ENCODE results near the gene GPC6. TPM values are rescaled to one million over a fixed set of nuclear protein-coding genes. Genes with fewer than 3 reads are reported as not detected.

Gene GPC6
- total RNA-seq, 2 donors from 2014 or later = 35.9 to 61.9 TPM

DNA sequence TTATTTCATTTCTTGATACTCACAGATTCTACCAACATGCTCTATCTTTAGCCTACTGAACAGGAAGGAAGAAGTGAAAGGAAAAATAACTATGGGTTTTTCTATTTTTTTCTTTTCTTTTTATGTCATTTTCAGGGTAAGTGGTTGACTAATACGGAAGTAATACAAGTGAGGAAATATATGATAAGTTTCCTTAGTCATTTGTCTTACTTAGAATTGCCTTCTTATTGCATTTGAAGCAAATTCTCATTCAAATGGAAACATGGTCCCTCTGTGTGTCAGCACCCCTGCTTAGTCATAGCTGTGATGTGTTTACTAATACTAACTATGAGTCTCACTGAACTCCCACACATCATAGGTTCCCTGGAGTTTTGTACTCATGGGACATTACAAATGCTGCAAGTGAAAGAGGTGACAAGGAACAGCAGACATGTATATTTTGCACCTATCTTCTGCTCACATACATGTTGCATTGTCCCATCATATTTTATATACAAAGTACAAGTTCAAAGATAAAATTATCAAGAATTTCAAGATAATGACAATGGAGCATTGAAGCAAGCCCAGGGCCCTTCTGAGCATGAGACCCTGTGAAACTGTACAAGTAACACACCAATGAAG, 1192.8 kb downstream of the GPC6 start:
- intact Hi-C loops (cut with DNase I) = no loop called here

DNA sequence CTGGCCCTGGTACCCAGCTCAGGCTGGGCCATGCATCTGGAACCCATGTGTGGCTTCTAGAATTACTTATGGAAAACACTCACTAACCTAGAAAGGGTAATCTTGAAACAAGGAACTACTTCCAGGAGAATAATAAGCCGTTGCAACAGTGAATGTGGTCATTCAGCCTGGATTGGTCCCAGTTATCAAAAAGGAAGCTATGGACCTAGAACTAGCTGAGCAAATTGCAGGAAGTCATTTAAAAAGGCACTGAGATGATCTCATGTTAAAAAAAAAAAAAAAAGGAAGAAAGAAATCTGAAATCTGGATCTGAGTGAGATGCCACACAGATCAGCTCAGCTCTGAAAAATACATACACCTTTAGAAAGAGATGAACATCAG, 1193.3 kb downstream of the GPC6 start:
- intact Hi-C loops (cut with DNase I) = no loop called here
- DNase-seq (ENCODE audit: low spot score) = no peak

More for the DNA sequence above, 1192.8 kb downstream of the GPC6 start:
- no peak for DNase-seq (ENCODE audit: low spot score)

- no peak for DNase-seq (ENCODE audit: low spot score)
- intact Hi-C loops (cut with DNase I) = no loop called here
Observed at GRCh38 chr13:94427313-94427953, 1200.8 kb downstream of the GPC6 start.

DNA sequence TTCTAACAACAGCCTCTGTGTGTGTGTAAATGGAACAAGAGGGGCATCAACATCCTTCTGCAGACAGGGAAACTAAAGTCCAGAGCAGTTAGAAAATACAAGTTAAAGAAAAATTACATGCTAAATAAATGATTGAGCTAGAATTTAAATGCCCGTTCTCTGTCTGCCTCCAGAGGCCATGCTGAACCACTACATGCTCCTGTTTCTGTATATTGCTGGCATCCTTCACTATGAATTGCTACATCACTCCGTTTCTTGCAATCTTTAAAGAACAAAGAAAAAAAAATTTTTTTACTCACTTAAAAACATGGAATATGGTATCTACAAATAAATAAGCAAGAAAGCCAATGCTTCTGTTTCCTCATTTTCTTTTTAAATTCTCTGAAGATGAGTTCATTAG, 1205.0 kb downstream of the GPC6 start:
- DNase-seq (ENCODE audit: low spot score) = no peak
- intact Hi-C loops (cut with DNase I) = loop anchor here in 1 of 2 donors (5.0 kb wide), 1 partner anchor 186 kb away; no protein-coding TSS in a partner anchor

GRCh38 chr13:94431987-94432386, 1205.4 kb downstream of the GPC6 start:
- intact Hi-C loops (cut with DNase I) = loop anchor here in 1 of 2 donors (5.0 kb wide), 1 partner anchor 185 kb away; no protein-coding TSS in a partner anchor

DNA sequence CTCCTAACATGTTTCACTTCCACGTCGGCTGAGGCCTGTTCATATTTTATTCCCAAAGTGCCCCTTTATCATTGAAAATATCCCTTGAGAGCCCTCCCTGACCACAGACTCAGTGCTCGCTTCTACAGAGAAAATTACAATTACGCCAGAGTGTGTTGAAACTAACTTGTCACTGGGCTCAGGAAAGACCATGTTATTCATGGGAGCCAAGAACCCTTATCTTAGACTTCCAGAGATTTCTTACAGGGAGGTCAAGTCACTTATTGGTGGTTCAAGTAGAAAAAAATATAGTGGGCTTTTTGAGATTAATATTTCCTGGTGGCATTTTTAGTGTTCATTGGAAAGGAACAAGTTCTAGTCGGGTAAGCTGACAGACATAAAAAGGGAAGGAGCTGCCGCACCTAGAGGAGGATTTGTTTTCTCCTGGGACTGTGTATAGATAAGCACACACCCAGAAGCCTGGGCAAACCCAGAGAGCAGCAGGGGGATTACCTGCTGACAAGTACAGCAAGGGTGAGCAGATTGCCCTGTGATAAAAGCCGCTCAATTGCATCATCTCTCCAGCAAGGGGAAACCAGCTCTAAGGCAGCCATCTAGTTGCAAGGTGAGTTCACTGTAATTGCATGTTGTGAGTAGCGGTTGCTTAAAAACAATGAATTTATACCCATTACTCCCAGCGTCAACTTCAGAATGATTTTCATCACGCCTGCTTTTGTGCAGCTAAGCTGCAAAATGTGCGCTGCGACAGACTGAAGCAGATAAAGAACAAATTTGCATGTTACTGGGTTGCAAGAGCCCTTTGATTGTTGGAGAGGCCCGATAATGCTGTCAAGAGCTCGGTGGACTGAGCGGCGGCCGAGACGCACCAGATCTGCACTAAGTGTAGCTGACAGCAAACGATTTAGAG, 1206.7 kb downstream of the GPC6 start:
- intact Hi-C loops (cut with DNase I) = loop anchor here in 1 of 2 donors (5.0 kb wide), 1 partner anchor 184 kb away; no protein-coding TSS in a partner anchor
- DNase-seq (ENCODE audit: low spot score) = no peak

More at GRCh38 chr13:94431987-94432386, 1205.4 kb downstream of the GPC6 start:
- no peak for DNase-seq (ENCODE audit: low spot score)

- intact Hi-C loops (cut with DNase I) = loop anchor here in 1 of 2 donors (5.0 kb wide), 1 partner anchor 187 kb away; no protein-coding TSS in a partner anchor
Observed at GRCh38 chr13:94435604-94436226, 1209.1 kb downstream of the GPC6 start.

GRCh38 chr13:94444826-94445225, 1218.2 kb downstream of the GPC6 start:
- intact Hi-C loops (cut with DNase I) = no loop called here
- no peak for DNase-seq (ENCODE audit: low spot score)

More at GRCh38 chr13:94435604-94436226, 1209.1 kb downstream of the GPC6 start:
- no peak for DNase-seq (ENCODE audit: low spot score)

DNA sequence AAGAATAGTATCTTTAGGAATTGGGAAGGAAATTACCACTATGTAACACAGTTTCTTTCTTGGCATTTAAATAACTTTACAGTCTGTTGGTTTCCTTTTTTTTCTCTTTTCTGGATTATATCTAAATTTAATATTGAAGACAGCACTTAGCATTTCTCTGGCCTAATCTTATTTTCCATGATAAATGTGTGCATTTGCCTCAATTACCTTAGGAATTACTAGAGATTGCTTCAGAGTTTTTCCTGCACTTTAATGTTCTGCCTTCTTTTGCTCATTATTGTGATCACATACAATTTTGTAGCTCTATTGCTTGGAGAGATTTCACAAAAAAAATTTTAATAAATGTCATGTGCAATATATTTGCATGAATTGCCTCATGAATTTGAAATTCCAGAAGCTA, 1227.7 kb downstream of the GPC6 start:
- no peak for DNase-seq (ENCODE audit: low spot score)
- intact Hi-C loops (cut with DNase I) = no loop called here

GRCh38 chr13:94454906-94455305, 1228.3 kb downstream of the GPC6 start:
- intact Hi-C loops (cut with DNase I) = no loop called here
- DNase-seq (ENCODE audit: low spot score) = no peak

- DNase-seq (ENCODE audit: low spot score) = no peak
- intact Hi-C loops (cut with DNase I) = no loop called here
Observed at GRCh38 chr13:94455414-94455813, 1228.8 kb downstream of the GPC6 start.
